Liver (tissue), 3 donors: ENCODE data around the gene GGACT.

Experiments used
- TAF1 ChIP-seq: conservative IDR thresholded peaks from 2 replicates; pipeline ENCODE4 v1.6.1; 2016; ENCODE audit warnings: antibody characterized with exemption, mild to moderate bottlenecking
- TF ChIP-seq, protein P1 (sequence below): IDR thresholded peaks from 2 replicates; pipeline ENCODE4 v1.6.1; 2016; ENCODE audit warnings: antibody characterized with exemption
- TF ChIP-seq, protein P2 (sequence below): fragments of 150-350 bp; IDR thresholded peaks from 2 replicates; pipeline ENCODE4 v1.5.1; 2017; ENCODE audit warnings: improper control_type of control experiment, low read depth, low read length; ENCODE audit not compliant: missing input control
- TF ChIP-seq, protein P3 (sequence below): IDR thresholded peaks from 2 replicates; pipeline ENCODE4 v1.6.1; 2016; ENCODE audit warnings: antibody characterized with exemption
- donor health status: healthy.
- donor health status: healthy.

DNA sequence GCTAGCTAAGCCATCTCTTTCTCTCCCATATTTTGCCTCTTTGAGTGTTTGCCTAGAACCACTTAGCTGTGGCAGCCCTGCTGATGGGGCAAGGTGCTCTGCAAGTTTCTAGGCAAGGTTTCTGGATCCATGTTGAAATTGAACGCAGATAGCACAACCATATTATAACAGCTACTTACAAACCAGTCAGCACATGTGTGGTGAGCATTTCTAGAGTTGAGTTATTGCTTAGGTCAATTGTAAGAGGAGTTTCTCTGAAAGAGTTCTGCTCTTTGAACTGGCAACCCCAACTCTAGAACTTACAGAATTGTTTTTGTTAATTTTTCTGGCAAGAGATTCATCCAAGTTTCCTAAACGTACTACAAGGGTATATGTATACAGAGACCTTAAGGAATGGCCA lies 103.3 kb downstream of the GGACT start:
- TF ChIP-seq, protein P1, sequence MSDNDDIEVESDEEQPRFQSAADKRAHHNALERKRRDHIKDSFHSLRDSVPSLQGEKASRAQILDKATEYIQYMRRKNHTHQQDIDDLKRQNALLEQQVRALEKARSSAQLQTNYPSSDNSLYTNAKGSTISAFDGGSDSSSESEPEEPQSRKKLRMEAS = no peak
- TF ChIP-seq, protein P2, sequence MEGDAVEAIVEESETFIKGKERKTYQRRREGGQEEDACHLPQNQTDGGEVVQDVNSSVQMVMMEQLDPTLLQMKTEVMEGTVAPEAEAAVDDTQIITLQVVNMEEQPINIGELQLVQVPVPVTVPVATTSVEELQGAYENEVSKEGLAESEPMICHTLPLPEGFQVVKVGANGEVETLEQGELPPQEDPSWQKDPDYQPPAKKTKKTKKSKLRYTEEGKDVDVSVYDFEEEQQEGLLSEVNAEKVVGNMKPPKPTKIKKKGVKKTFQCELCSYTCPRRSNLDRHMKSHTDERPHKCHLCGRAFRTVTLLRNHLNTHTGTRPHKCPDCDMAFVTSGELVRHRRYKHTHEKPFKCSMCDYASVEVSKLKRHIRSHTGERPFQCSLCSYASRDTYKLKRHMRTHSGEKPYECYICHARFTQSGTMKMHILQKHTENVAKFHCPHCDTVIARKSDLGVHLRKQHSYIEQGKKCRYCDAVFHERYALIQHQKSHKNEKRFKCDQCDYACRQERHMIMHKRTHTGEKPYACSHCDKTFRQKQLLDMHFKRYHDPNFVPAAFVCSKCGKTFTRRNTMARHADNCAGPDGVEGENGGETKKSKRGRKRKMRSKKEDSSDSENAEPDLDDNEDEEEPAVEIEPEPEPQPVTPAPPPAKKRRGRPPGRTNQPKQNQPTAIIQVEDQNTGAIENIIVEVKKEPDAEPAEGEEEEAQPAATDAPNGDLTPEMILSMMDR = no peak
- no peak for TF ChIP-seq TAF1
- TF ChIP-seq, protein P3, sequence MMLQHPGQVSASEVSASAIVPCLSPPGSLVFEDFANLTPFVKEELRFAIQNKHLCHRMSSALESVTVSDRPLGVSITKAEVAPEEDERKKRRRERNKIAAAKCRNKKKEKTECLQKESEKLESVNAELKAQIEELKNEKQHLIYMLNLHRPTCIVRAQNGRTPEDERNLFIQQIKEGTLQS = no peak
